Measurements from ENCODE around the gene ZNF805.

Gene ZNF805

GRCh38 chr19:57280962-57281400, 40.5 kb downstream of the ZNF805 start:
- H3K9me3 ChIP-seq (ENCODE audit: severe bottlenecking), result no peaks in the 10 kb centered on the region
- H3K27ac ChIP-seq, result peak overlapping the region; percentile 96
- no peaks in the 10 kb centered on the region for H3K27me3 ChIP-seq (ENCODE audit: insufficient read depth, low read depth, severe bottlenecking)
- peak overlapping the region; percentile 100 for H3K4me3 ChIP-seq (ENCODE audit: low read depth, low read length)
- TF ChIP-seq CTCF (IDR thresholded peaks at IDR 0.05; ENCODE audit: low read depth, low read length), result no peak
- no peak for DNase-seq
- peaks cover 46% of the 10 kb centered on the region for H3K36me3 ChIP-seq

GRCh38 chr19:57282011-57282643, 41.7 kb downstream of the ZNF805 start:
- Histone ChIP-seq H3K27ac (no peak overlapping the region), H3K9me3 (ENCODE audit: severe bottlenecking) (no peaks in the 10 kb centered on the region), H3K36me3 (peaks cover 55% of the 10 kb centered on the region), H3K4me3 (ENCODE audit: low read depth, low read length) (no peak overlapping the region), H3K27me3 (ENCODE audit: insufficient read depth, low read depth, severe bottlenecking) (no peaks in the 10 kb centered on the region)
- no peak for TF ChIP-seq CTCF (IDR thresholded peaks at IDR 0.05; ENCODE audit: low read depth, low read length)
- no peak for DNase-seq

DNA sequence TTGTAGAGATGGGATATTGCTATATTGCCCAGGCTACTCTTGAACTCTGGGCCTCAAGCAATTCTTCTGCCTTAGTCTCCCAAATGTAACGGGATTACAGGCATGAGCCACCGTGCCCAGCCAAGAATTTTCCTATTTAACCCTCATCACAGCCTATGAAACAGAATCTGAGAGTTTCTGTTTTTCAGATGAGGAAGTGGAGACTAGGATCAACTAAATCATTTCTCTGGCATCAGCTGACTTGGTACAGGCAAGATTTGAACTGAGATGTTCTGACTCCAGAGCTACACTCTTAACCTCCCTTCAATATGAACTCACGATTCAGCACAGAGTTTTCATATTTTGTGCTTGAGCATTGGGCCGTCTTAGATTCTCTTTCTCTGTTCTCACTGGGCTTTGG, 47.9 kb downstream of the ZNF805 start:
- Histone ChIP-seq H3K27ac (no peak overlapping the region), H3K36me3 (peaks cover 95% of the 10 kb centered on the region), H3K27me3 (ENCODE audit: insufficient read depth, low read depth, severe bottlenecking) (no peaks in the 10 kb centered on the region), H3K4me3 (ENCODE audit: low read depth, low read length) (no peak overlapping the region), H3K9me3 (ENCODE audit: severe bottlenecking) (no peaks in the 10 kb centered on the region)
- TF ChIP-seq CTCF (IDR thresholded peaks at IDR 0.05; ENCODE audit: low read depth, low read length), result no peak
- DNase-seq, result no peak

DNA sequence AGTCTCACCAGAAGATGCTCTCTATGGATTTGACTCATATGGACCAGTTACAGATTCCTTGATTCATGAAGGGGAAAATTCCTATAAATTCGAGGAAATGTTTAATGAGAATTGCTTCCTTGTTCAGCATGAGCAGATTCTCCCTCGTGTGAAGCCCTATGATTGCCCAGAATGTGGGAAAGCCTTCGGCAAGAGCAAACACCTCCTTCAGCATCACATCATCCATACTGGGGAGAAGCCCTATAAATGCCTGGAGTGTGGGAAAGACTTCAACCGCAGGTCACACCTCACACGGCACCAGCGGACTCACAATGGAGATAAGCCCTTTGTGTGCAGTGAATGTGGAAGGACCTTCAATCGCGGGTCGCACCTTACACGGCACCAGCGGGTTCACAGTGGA, 50.5 kb downstream of the ZNF805 start:
- Histone ChIP-seq H3K9me3 (ENCODE audit: severe bottlenecking) (no peaks in the 10 kb centered on the region), H3K36me3 (peaks cover 82% of the 10 kb centered on the region)
- no peak for TF ChIP-seq CTCF (IDR thresholded peaks at IDR 0.05; ENCODE audit: low read depth, low read length)

DNA sequence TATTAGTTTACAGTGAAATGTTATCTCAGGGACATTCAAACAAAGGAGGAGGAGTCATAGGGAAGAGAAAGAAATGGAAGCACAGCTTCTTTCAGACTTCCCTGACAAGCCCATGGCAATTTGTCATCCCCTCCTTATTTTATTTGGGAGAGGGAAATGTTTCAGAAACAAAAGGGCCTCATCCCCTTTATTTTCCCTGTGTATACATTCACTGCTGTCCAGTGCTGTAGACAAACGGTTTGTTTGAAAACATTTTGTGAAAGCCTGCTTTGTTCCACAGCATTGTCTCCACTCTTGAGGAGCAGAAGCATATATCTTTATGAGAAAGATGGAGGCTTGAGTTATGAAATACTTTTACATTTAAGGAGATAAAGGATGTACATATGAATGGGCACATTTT, 52.1 kb downstream of the ZNF805 start:
- no peak for DNase-seq
- H3K27me3 ChIP-seq (ENCODE audit: insufficient read depth, low read depth, severe bottlenecking), result no peaks in the 10 kb centered on the region
- no peak overlapping the region for H3K27ac ChIP-seq
- H3K36me3 ChIP-seq, result peaks cover 69% of the 10 kb centered on the region
- no peaks in the 10 kb centered on the region for H3K9me3 ChIP-seq (ENCODE audit: severe bottlenecking)
- H3K4me3 ChIP-seq (ENCODE audit: low read depth, low read length), result no peak overlapping the region
- TF ChIP-seq CTCF (IDR thresholded peaks at IDR 0.05; ENCODE audit: low read depth, low read length), result no peak

More for the DNA sequence above, 50.5 kb downstream of the ZNF805 start:
- Histone ChIP-seq H3K27me3 (ENCODE audit: insufficient read depth, low read depth, severe bottlenecking) (no peaks in the 10 kb centered on the region), H3K27ac (no peak overlapping the region), H3K4me3 (ENCODE audit: low read depth, low read length) (no peak overlapping the region)
- no peak for DNase-seq

- Histone ChIP-seq H3K36me3 (peaks cover 62% of the 10 kb centered on the region), H3K9me3 (ENCODE audit: severe bottlenecking) (no peaks in the 10 kb centered on the region), H3K4me3 (ENCODE audit: low read depth, low read length) (no peak overlapping the region), H3K27ac (no peak overlapping the region), H3K27me3 (ENCODE audit: insufficient read depth, low read depth, severe bottlenecking) (no peaks in the 10 kb centered on the region)
- DNase-seq, result no peak
- no peak for TF ChIP-seq CTCF (IDR thresholded peaks at IDR 0.05; ENCODE audit: low read depth, low read length)
These were observed 53.3 kb downstream of the ZNF805 start for GRCh38 chr19:57293719-57294118.
